Panc1 (cell line): ENCODE results near the gene ASB17. TPM values are rescaled to one million over a fixed set of nuclear protein-coding genes. Genes with fewer than 3 reads are reported as not detected.

ENCODE experiments used
- ATAC-seq: fragments of 200-7000 bp; cut with Tn5 transposase; 2 replicates; pipeline ENCODE4 v1.9.1; 2020; ENCODE audit warnings: mild to moderate bottlenecking, moderate library complexity
- BruUV-seq: library from RNA; stranded (reverse); fragments of 400-500 nt; replicated peaks from 2 replicates; lab custom pipeline; 2021; lab: Mats Ljungman, UMichigan
- CTCF ChIA-PET: fragments of 300-600 bp; sonication (Branson Sonifier 250); formaldehyde crosslinking; loops from one replicate; lab custom pipeline; 2022; ENCODE audit warnings: antibody characterized with exemption; lab: Charles Lee
- POLR2A ChIA-PET: fragments of 300-600 bp; sonication (Branson Sonifier 250); formaldehyde crosslinking; loops from one replicate; lab custom pipeline; 2022; ENCODE audit warnings: antibody characterized with exemption; lab: Charles Lee
- DNase-seq: peaks from one replicate; pipeline ENCODE4 v3.0.0-alpha.2; 2010; ENCODE audit warnings: low read depth, low spot score
- H3K27ac ChIP-seq: 2 replicates; pipeline ENCODE4 v1.5.1; 2011; ENCODE audit warnings: mild to moderate bottlenecking, low read length, inconsistent platforms
- H3K27me3 ChIP-seq: fragments of 200-500 bp; sonication (Bioruptor generic); 2 replicates; pipeline ENCODE4 v1.6.0; 2014; ENCODE audit warnings: low read length, inconsistent platforms; ENCODE audit not compliant: control insufficient read depth, insufficient read depth
- H3K36me3 ChIP-seq: fragments of 200-500 bp; sonication (Bioruptor generic); 2 replicates; pipeline ENCODE4 v1.5.1; 2014; ENCODE audit warnings: inconsistent platforms, mild to moderate bottlenecking, low read length, moderate library complexity; ENCODE audit not compliant: control insufficient read depth, insufficient read depth
- H3K4me1 ChIP-seq: 2 replicates; pipeline ENCODE4 v1.5.1; 2011; ENCODE audit warnings: inconsistent platforms, mild to moderate bottlenecking, low read length, moderate library complexity; ENCODE audit not compliant: control insufficient read depth, insufficient read depth
- H3K4me3 ChIP-seq, 2 experiments: 2 replicates each; pipeline ENCODE4 v1.5.1; 2011 to 2012; ENCODE audit warnings: low read depth in 2 of 2, low read length in 2 of 2, mild to moderate bottlenecking in 2 of 2, inconsistent platforms in 1 of 2, moderate library complexity in 1 of 2
- H3K9me3 ChIP-seq: fragments of 200-500 bp; sonication (Bioruptor generic); 2 replicates; pipeline ENCODE4 v1.5.1; 2014; ENCODE audit warnings: low read depth, mild to moderate bottlenecking, inconsistent platforms, low read length, moderate library complexity; ENCODE audit not compliant: control insufficient read depth, insufficient read depth
- CTCF ChIP-seq: fragments of 450-650 bp; IDR thresholded peaks from 2 replicates; pipeline ENCODE4 v1.5.1; 2017; ENCODE audit warnings: mild to moderate bottlenecking
- POLR2AphosphoS5 ChIP-seq: IDR thresholded peaks from 2 replicates; pipeline ENCODE4 v1.6.1; 2012; ENCODE audit warnings: mild to moderate bottlenecking, low read depth, low read length, moderate library complexity
- REST ChIP-seq, 2 experiments: IDR thresholded peaks; 2 replicates each; pipeline ENCODE4 v1.6.1; 2011 to 2012; ENCODE audit warnings: low read depth in 2 of 2, control low read depth in 1 of 2, low read length in 1 of 2, mild to moderate bottlenecking in 1 of 2, moderate library complexity in 1 of 2; ENCODE audit not compliant: insufficient read depth in 1 of 2
- SIN3A ChIP-seq: IDR thresholded peaks from 2 replicates; pipeline ENCODE4 v1.6.1; 2012; ENCODE audit warnings: low read depth, mild to moderate bottlenecking, low read length, moderate library complexity, borderline replicate concordance; ENCODE audit not compliant: insufficient read depth
- TCF7L2 ChIP-seq: IDR thresholded peaks from 2 replicates; pipeline ENCODE4 v1.6.1; 2011; ENCODE audit warnings: mild to moderate bottlenecking, low read depth, low read length, inconsistent platforms
- in situ Hi-C: cut with HindIII; loops from 2 replicates; pipeline ENCODE4 v1.10.0; 2016; ENCODE audit warnings: low sequenced_read_pairs, low pct_unique_long_range_greater_than_20kb
- intact Hi-C: fragments of 100-400 bp; cut with micrococcal nuclease; formaldehyde crosslinking; loops from one replicate; pipeline ENCODE4 v1.10.0; 2022; ENCODE audit not compliant: unreplicated experiment
- total RNA-seq: library from RNA; stranded (reverse); gene quantifications from one replicate; pipeline ENCODE4 v1.2.1, GENCODE V29; 2021; ENCODE audit not compliant: unreplicated experiment

Gene ASB17
- total RNA-seq, 1 experiment from 2014 or later: not detected

GRCh38 chr1:75884437-75884836 lies 47.8 kb downstream of the ASB17 start:
- no peak overlapping the region for H3K4me3 ChIP-seq
- ChIA-PET POLR2A (no interaction called here), CTCF (no interaction called here)
- no peaks in the 10 kb centered on the region for H3K4me1 ChIP-seq
- TF ChIP-seq POLR2AphosphoS5: no peak
- TF ChIP-seq TCF7L2: no peak
- no peak for TF ChIP-seq SIN3A
- no peak for TF ChIP-seq REST (IDR thresholded peaks at IDR 0.05; ENCODE audit: insufficient read depth in 1 of 2, low read depth in 2 of 2, low read length in 1 of 2)
- no peak for TF ChIP-seq CTCF
- H3K27me3 ChIP-seq: peaks cover under 1% of the 10 kb centered on the region; the same call in 1 of the 2 replicates
- in situ Hi-C loops: no loop called here
- no peak overlapping the region for H3K27ac ChIP-seq
- H3K36me3 ChIP-seq: no peaks in the 10 kb centered on the region; the same call in 1 of the 2 replicates
- H3K9me3 ChIP-seq: no peaks in the 10 kb centered on the region
- DNase-seq (no peak), ATAC-seq (no peak)
- BruUV-seq: no TSS peak
- intact Hi-C loops: no loop called here

- in situ Hi-C loops: no loop called here
- ChIA-PET CTCF (no interaction called here), POLR2A (no interaction called here)
- intact Hi-C loops: no loop called here
- no peak overlapping the region for H3K27ac ChIP-seq
- peaks cover 9% of the 10 kb centered on the region for H3K27me3 ChIP-seq
- no peaks in the 10 kb centered on the region for H3K9me3 ChIP-seq
- ATAC-seq (no peak), DNase-seq (no peak)
- no TSS peak for BruUV-seq
- no peak overlapping the region for H3K4me3 ChIP-seq
- no peaks in the 10 kb centered on the region for H3K36me3 ChIP-seq
- H3K4me1 ChIP-seq: no peaks in the 10 kb centered on the region
- TF ChIP-seq CTCF: no peak
- no peak for TF ChIP-seq TCF7L2
- no peak for TF ChIP-seq REST (IDR thresholded peaks at IDR 0.05; ENCODE audit: insufficient read depth in 1 of 2, low read depth in 2 of 2, low read length in 1 of 2)
- no peak for TF ChIP-seq SIN3A
- TF ChIP-seq POLR2AphosphoS5: no peak
These were observed 52.2 kb downstream of the ASB17 start for GRCh38 chr1:75879985-75880384.
